ENCODE results near the gene ANKRD65. TPM values are rescaled to one million over a fixed set of nuclear protein-coding genes. Genes with fewer than 3 reads are reported as not detected.
"Not testable (repeated sequence)": the region's sequence is repeated elsewhere in the genome, so short reads cannot be mapped to it uniquely, and the experiment has no call there.

ANKRD65 gene
- total RNA-seq, 1 experiment from 2014 or later = not detected

DNA sequence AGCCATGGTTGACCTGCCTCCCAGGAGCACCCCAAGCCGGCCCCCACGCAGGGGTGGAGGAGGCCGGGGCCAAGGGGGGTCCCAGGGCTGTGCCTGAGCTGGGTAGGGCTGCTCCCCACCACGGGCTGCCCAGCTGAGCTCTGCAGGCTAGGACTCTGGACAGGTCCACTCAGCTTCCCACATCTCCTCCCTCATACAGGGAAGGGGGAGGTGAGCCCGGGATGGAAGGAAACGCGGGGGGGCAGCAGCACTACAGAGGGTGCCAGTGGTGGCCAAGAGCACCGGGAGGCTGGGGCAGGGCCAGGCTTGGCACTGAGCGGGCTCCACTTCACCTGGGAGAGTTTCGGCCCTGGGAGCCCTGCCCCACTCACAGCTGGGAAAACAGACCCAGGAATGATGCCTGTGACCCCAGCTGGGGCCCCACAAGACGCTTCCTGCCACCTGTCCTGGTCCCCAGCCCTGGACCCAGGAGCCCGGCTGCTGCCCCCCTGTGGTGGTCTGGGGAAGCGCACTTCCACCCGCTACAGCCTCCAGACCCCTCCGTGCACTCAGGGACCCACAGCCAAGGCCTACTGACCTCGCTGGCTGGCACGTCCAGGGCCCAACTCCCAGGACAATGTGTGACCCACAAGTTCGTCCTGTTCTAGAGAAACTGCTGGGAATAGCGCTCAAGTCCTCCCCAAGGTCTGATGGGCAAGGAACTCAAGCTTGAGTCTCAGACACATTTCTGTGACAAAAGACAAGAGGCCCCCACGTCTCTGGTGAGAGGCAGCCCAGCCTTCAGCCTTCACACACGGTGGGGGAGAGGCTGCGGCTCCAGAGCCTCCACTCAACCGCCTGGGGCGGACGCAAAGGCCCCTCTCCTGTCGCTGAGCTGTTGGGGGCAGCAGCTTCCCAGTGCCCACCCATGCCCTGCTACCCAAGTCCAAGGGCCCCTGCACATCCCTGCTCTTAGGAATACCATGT is 49.0 kb downstream of the ANKRD65 start:
- peak; percentile 57 for DNase-seq (ENCODE audit: low read depth)

GRCh38 chr1:1371364-1371745 is 49.7 kb downstream of the ANKRD65 start:
- no peak for DNase-seq (ENCODE audit: low read depth)

- DNase-seq (ENCODE audit: low read depth) = no peak
Observed at GRCh38 chr1:1370771-1371300, 50.2 kb downstream of the ANKRD65 start.

GRCh38 chr1:1370094-1370493 is 51.0 kb downstream of the ANKRD65 start:
- not testable (repeated sequence) for DNase-seq (ENCODE audit: low read depth)

Other genes starting within 250 kb of the ANKRD65 start
- gene TTLL10, start 247.4 kb downstream of the ANKRD65 start, total RNA-seq (2014; rRNA removed; shearing (Covaris generic)) = not detected in 2 replicates
- not detected in 2 replicates for gene TNFRSF18, start 214.7 kb downstream of the ANKRD65 start, total RNA-seq (2014; rRNA removed; shearing (Covaris generic))
- gene TNFRSF4, start 207.1 kb downstream of the ANKRD65 start, total RNA-seq (2014; rRNA removed; shearing (Covaris generic)) = 0.88 TPM in 1 of 2 replicates, not detected in the other
- 110 and 119 TPM in 2 replicates for gene SDF4, start 189.3 kb downstream of the ANKRD65 start, total RNA-seq (2014; rRNA removed; shearing (Covaris generic))
- gene B3GALT6, start 189.0 kb downstream of the ANKRD65 start, total RNA-seq (2014; rRNA removed; shearing (Covaris generic)) = 27.3 and 37.6 TPM in 2 replicates
- gene C1QTNF12, start 174.6 kb downstream of the ANKRD65 start, total RNA-seq (2014; rRNA removed; shearing (Covaris generic)) = 0.40 and 1.5 TPM in 2 replicates
- gene UBE2J2, start 147.4 kb downstream of the ANKRD65 start, total RNA-seq (2014; rRNA removed; shearing (Covaris generic)) = 125 and 139 TPM in 2 replicates
- 0.20 and 0.59 TPM in 2 replicates for gene SCNN1D, start 140.8 kb downstream of the ANKRD65 start, total RNA-seq (2014; rRNA removed; shearing (Covaris generic))
- 28.9 and 34.9 TPM in 2 replicates for gene ACAP3, start 113.3 kb downstream of the ANKRD65 start, total RNA-seq (2014; rRNA removed; shearing (Covaris generic))
- gene PUSL1, start 112.7 kb downstream of the ANKRD65 start, total RNA-seq (2014; rRNA removed; shearing (Covaris generic)) = 42.0 and 43.9 TPM in 2 replicates
- gene INTS11, start 96.6 kb downstream of the ANKRD65 start, total RNA-seq (2014; rRNA removed; shearing (Covaris generic)) = 142 and 143 TPM in 2 replicates
- 36.8 and 55.0 TPM in 2 replicates for gene CPTP, start 96.5 kb downstream of the ANKRD65 start, total RNA-seq (2014; rRNA removed; shearing (Covaris generic))
- 0.03 and 0.08 TPM in 2 replicates for gene TAS1R3, start 90.0 kb downstream of the ANKRD65 start, total RNA-seq (2014; rRNA removed; shearing (Covaris generic))
- 113 and 118 TPM in 2 replicates for gene DVL1, start 71.9 kb downstream of the ANKRD65 start, total RNA-seq (2014; rRNA removed; shearing (Covaris generic))
- 0.11 and 0.50 TPM in 2 replicates for gene MXRA8, start 62.7 kb downstream of the ANKRD65 start, total RNA-seq (2014; rRNA removed; shearing (Covaris generic))
- 318 and 349 TPM in 2 replicates for gene AURKAIP1, start 46.1 kb downstream of the ANKRD65 start, total RNA-seq (2014; rRNA removed; shearing (Covaris generic))
- 74.6 and 96.1 TPM in 2 replicates for gene CCNL2, start 21.9 kb downstream of the ANKRD65 start, total RNA-seq (2014; rRNA removed; shearing (Covaris generic))
- gene MRPL20, start 14.0 kb downstream of the ANKRD65 start, total RNA-seq (2014; rRNA removed; shearing (Covaris generic)) = 319 and 342 TPM in 2 replicates
- gene VWA1, start 14.4 kb upstream of the ANKRD65 start, total RNA-seq (2014; rRNA removed; shearing (Covaris generic)) = 0.05 and 0.23 TPM in 2 replicates
- 0.03 TPM in 1 of 2 replicates, not detected in the other for gene ATAD3C, start 28.4 kb upstream of the ANKRD65 start, total RNA-seq (2014; rRNA removed; shearing (Covaris generic))
- gene ATAD3B, start 50.5 kb upstream of the ANKRD65 start, total RNA-seq (2014; rRNA removed; shearing (Covaris generic)) = 57.0 and 59.0 TPM in 2 replicates
- gene ATAD3A, start 90.9 kb upstream of the ANKRD65 start, total RNA-seq (2014; rRNA removed; shearing (Covaris generic)) = 93.9 and 96.6 TPM in 2 replicates
- gene TMEM240, start 119.3 kb upstream of the ANKRD65 start, total RNA-seq (2014; rRNA removed; shearing (Covaris generic)) = 3.1 TPM in 1 of 2 replicates, not detected in the other
- 69.6 and 99.4 TPM in 2 replicates for gene SSU72, start 153.6 kb upstream of the ANKRD65 start, total RNA-seq (2014; rRNA removed; shearing (Covaris generic))
- gene FNDC10, start 178.9 kb upstream of the ANKRD65 start, total RNA-seq (2014; rRNA removed; shearing (Covaris generic)) = 0.20 and 0.66 TPM in 2 replicates
- gene MIB2, start 194.2 kb upstream of the ANKRD65 start, total RNA-seq (2014; rRNA removed; shearing (Covaris generic)) = 11.0 and 12.6 TPM in 2 replicates
- gene MMP23B, start 210.9 kb upstream of the ANKRD65 start, total RNA-seq (2014; rRNA removed; shearing (Covaris generic)) = not detected in 2 replicates
- 19.3 and 21.9 TPM in 2 replicates for gene CDK11B, start 237.7 kb upstream of the ANKRD65 start, total RNA-seq (2014; rRNA removed; shearing (Covaris generic))